H1 (cell line): ENCODE measurements around the gene MAST1. TPM values are rescaled to one million over a fixed set of nuclear protein-coding genes. Genes with fewer than 3 reads are reported as not detected.
"Not testable (repeated sequence)": the region's sequence is repeated elsewhere in the genome, so short reads cannot be mapped to it uniquely, and the experiment has no call there.

Experiments used
- CTCF ChIA-PET: fragments of 300-600 bp; sonication (Branson Sonifier 250); formaldehyde crosslinking; loops from one replicate; lab custom pipeline; 2021; ENCODE audit not compliant: partially characterized antibody; lab: Charles Lee
- POLR2A ChIA-PET: fragments of 300-600 bp; sonication (Branson Sonifier 250); formaldehyde crosslinking; loops from one replicate; lab custom pipeline; 2021; ENCODE audit warnings: inconsistent platforms; ENCODE audit not compliant: partially characterized antibody; lab: Charles Lee
- DNase-seq, 2 experiments: peaks; one replicate each; pipeline versions ENCODE4 v3.0.0 to v3.0.0-alpha.2; 2010 to 2022; ENCODE audit warnings: low spot score in 2 of 2, low read depth in 1 of 2, mixed read lengths in 1 of 2
- FAIRE-seq: peaks from 2 replicates; lab custom pipeline; 2011; peaks lifted over from hg19 to GRCh38; lab: Jason Lieb, UNC
- H2AFZ ChIP-seq: 2 replicates; pipeline ENCODE4 v1.8.1; 2012; ENCODE audit warnings: low read length, inconsistent platforms
- H2AK5ac ChIP-seq: 2 replicates; pipeline ENCODE4 v1.6.1; 2013; ENCODE audit warnings: low read depth, low read length
- H2BK120ac ChIP-seq: replicated peaks from 2 replicates; pipeline ENCODE3; 2013; ENCODE audit warnings: low read depth, low read length, inconsistent platforms
- H2BK12ac ChIP-seq: 2 replicates; pipeline ENCODE4 v1.6.1; 2013; ENCODE audit warnings: low read depth, low read length
- H2BK15ac ChIP-seq: 2 replicates; pipeline ENCODE4 v1.6.1; 2013; ENCODE audit warnings: low read length
- H2BK20ac ChIP-seq: 2 replicates; pipeline ENCODE4 v1.6.1; 2013; ENCODE audit warnings: low read length
- H2BK5ac ChIP-seq: 2 replicates; pipeline ENCODE4 v1.6.1; 2013; ENCODE audit warnings: low read depth, low read length
- H3K14ac ChIP-seq: 2 replicates; pipeline ENCODE4 v1.6.1; 2013; ENCODE audit warnings: inconsistent platforms; ENCODE audit not compliant: insufficient read length
- H3K18ac ChIP-seq: 2 replicates; pipeline ENCODE4 v1.6.1; 2013; ENCODE audit warnings: low read length; ENCODE audit errors: extremely low read depth
- H3K23ac ChIP-seq: 2 replicates; pipeline ENCODE4 v1.6.1; 2013; ENCODE audit warnings: inconsistent platforms; ENCODE audit not compliant: insufficient read length
- H3K23me2 ChIP-seq: 2 replicates; pipeline ENCODE4 v1.6.1; 2013; ENCODE audit warnings: low read depth, low read length
- H3K27ac ChIP-seq: 2 replicates; pipeline ENCODE4 v1.6.1; 2011; ENCODE audit warnings: low read depth, low read length, inconsistent platforms
- H3K27me3 ChIP-seq, 4 experiments: replicated peaks in 1 of 4; 1 replicate in 1 of 4; 2 replicates in 3 of 4; pipeline versions ENCODE4 v1.6.1 to v1.8.1; 2011 to 2013; ENCODE audit warnings: low read length in 3 of 4, mild to moderate bottlenecking in 3 of 4, inconsistent platforms in 2 of 4, mixed read lengths in 2 of 4, moderate library complexity in 1 of 4; ENCODE audit not compliant: control insufficient read depth in 3 of 4, insufficient read depth in 3 of 4; ENCODE audit errors: extremely low read depth in 1 of 4
- H3K36me3 ChIP-seq, 4 experiments: 2 replicates each; pipeline versions ENCODE4 v1.6.1 to v1.8.1; 2011 to 2013; ENCODE audit warnings: mild to moderate bottlenecking in 4 of 4, low read length in 3 of 4, moderate library complexity in 2 of 4, control low read depth in 1 of 4, inconsistent platforms in 1 of 4; ENCODE audit not compliant: insufficient read depth in 4 of 4, control insufficient read depth in 2 of 4
- H3K4ac ChIP-seq: replicated peaks from 2 replicates; pipeline ENCODE3; 2013; ENCODE audit warnings: low read length, low read depth, mixed read lengths, inconsistent platforms; ENCODE audit not compliant: insufficient read length
- H3K4me1 ChIP-seq, 4 experiments: replicated peaks in 1 of 4; 1 replicate in 1 of 4; 2 replicates in 3 of 4; pipeline versions ENCODE4 v1.6.1 to v1.8.1; 2011 to 2013; ENCODE audit warnings: low read length in 3 of 4, inconsistent platforms in 2 of 4, mixed read lengths in 1 of 4; ENCODE audit not compliant: insufficient read depth in 4 of 4, control insufficient read depth in 3 of 4
- H3K4me2 ChIP-seq, 2 experiments: 2 replicates each; pipeline versions ENCODE4 v1.6.1 to v1.8.1; 2011 to 2013; ENCODE audit warnings: low read depth in 2 of 2, low read length in 2 of 2, control low read depth in 1 of 2, inconsistent platforms in 1 of 2, mild to moderate bottlenecking in 1 of 2; ENCODE audit not compliant: insufficient read depth in 1 of 2
- H3K4me3 ChIP-seq, 4 experiments: fragments of 200-600, 300-600 bp in 1 of 4; sonication (generic), shearing (Covaris generic), sonication (Bioruptor Twin) in 1 of 4; 2 replicates each; pipeline versions ENCODE4 v1.5.1 to v1.8.1; 2011 to 2016; ENCODE audit warnings: low read length in 4 of 4, low read depth in 3 of 4, control low read depth in 2 of 4, inconsistent platforms in 2 of 4, mild to moderate bottlenecking in 2 of 4, mixed read lengths in 1 of 4, moderate library complexity in 1 of 4; ENCODE audit not compliant: insufficient read depth in 2 of 4; ENCODE audit errors: extremely low read depth in 1 of 4
- H3K56ac ChIP-seq: replicated peaks from 2 replicates; pipeline ENCODE3; 2013; ENCODE audit warnings: low read depth, mild to moderate bottlenecking, mixed read lengths, low read length, inconsistent platforms; ENCODE audit not compliant: insufficient read length
- H3K79me1 ChIP-seq: 2 replicates; pipeline ENCODE4 v1.6.1; 2013; ENCODE audit warnings: low read depth, low read length, control low read depth
- H3K79me2 ChIP-seq, 2 experiments: 2 replicates each; pipeline versions ENCODE4 v1.6.1 to v1.8.1; 2012 to 2013; ENCODE audit warnings: low read length in 2 of 2, mild to moderate bottlenecking in 2 of 2, inconsistent platforms in 1 of 2; ENCODE audit not compliant: insufficient read depth in 2 of 2, control insufficient read depth in 1 of 2
- H3K9ac ChIP-seq, 4 experiments: replicated peaks in 1 of 4; 1 replicate in 1 of 4; 2 replicates in 3 of 4; pipeline versions ENCODE4 v1.6.1 to v1.8.1; 2011 to 2013; ENCODE audit warnings: low read depth in 3 of 4, low read length in 3 of 4, control low read depth in 2 of 4, mild to moderate bottlenecking in 2 of 4, moderate library complexity in 2 of 4, inconsistent platforms in 1 of 4; ENCODE audit errors: extremely low read depth in 1 of 4
- H3K9me3 ChIP-seq, 2 experiments: 2 replicates each; pipeline versions ENCODE4 v1.6.1 to v1.8.1; 2012 to 2013; ENCODE audit warnings: mild to moderate bottlenecking in 2 of 2, moderate library complexity in 2 of 2, control low read depth in 1 of 2, inconsistent platforms in 1 of 2, low read depth in 1 of 2, low read length in 1 of 2, mixed read lengths in 1 of 2; ENCODE audit not compliant: insufficient read depth in 2 of 2
- H4K20me1 ChIP-seq, 2 experiments: replicated peaks in 1 of 2; 2 replicates each; pipeline versions ENCODE3 to v1.8.1; 2011 to 2013; ENCODE audit warnings: inconsistent platforms in 2 of 2, low read length in 2 of 2, mild to moderate bottlenecking in 1 of 2; ENCODE audit not compliant: insufficient read depth in 2 of 2, control insufficient read depth in 1 of 2
- H4K5ac ChIP-seq: 2 replicates; pipeline ENCODE4 v1.6.1; 2013; ENCODE audit warnings: low read length, low read depth, mixed read lengths, inconsistent platforms; ENCODE audit not compliant: insufficient read length
- H4K8ac ChIP-seq: 2 replicates; pipeline ENCODE4 v1.8.0; 2013; ENCODE audit warnings: mild to moderate bottlenecking, moderate library complexity, low read length, inconsistent platforms; ENCODE audit not compliant: insufficient read depth; ENCODE audit errors: extremely low read depth
- H4K91ac ChIP-seq: replicated peaks from 2 replicates; pipeline ENCODE3; 2013; ENCODE audit warnings: low read length, mixed read lengths, inconsistent platforms; ENCODE audit not compliant: insufficient read length
- WGBS, 2 experiments: shearing (Covaris generic) in 1 of 2; methylation state at CpG; one replicate each; pipeline versions ENCODE4 v1.1.6 to v1.1.7; 2013 to 2015; ENCODE audit warnings: low lambda C conversion rate in 2 of 2, mixed read lengths in 2 of 2, inconsistent platforms in 1 of 2, low coverage in 1 of 2, missing lambda C conversion rate in 1 of 2; ENCODE audit not compliant: insufficient replicate concordance in 2 of 2, insufficient coverage in 1 of 2, insufficient read length in 1 of 2; ENCODE audit errors: extremely low coverage in 1 of 2, missing lambda C conversion rate in 1 of 2; 5-methylcytosine and 5-hydroxymethylcytosine counted together
- polyA plus RNA-seq, 7 experiments: library from polyadenylated mRNA; depleted of rRNA in 3 of 7; stranded (reverse) in 5 of 7; unstranded in 2 of 7; fragments of >200 nt in 5 of 7; fragments of 200-250 nt in 2 of 7; gene quantifications; 1 replicate in 5 of 7; 2 replicates in 1 of 7; 4 replicates in 1 of 7; pipeline versions ENCODE4 v1.2.1 to v1.2.3, GENCODE V29; 2011 to 2013; ENCODE audit warnings: missing spikeins in 2 of 7, mixed read lengths in 2 of 7
- total RNA-seq: library from RNA; stranded (reverse); fragmentation: NEBNext Ultra II Directional; extraction: Animal tissue kit (Norgen Biotek cat#: 25700); gene quantifications from 2 replicates; pipeline ENCODE4 v1.2.1, GENCODE V29; 2021

The MAST1 gene
- total and polyA plus RNA-seq, 2 of the 8 experiments (the other 6 are each of a cell fraction or from before 2014, with no cell fraction given), result 15.6 to 28.3 TPM

DNA sequence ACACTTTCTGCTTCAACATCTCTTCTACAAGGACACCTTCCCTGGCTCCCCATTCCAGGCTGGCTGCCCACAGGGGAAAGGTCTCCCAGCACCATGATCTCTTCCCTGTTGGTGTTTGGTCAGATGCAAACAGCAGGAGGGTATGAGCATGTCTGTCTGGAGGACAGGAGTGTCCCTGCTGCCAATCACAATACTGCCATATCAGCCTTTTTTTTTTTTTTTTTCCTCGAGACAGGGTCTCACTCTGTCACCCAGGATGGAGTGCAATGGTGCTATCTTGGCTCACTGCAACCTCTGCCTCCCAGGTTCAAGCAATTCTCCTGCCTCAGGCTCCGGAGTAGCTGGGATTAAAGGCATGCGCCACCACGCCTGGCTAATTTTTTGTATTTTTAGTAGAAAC lies 77.5 kb downstream of the MAST1 start:
- H2AK5ac ChIP-seq, H3K9ac ChIP-seq, H2BK20ac ChIP-seq, H3K79me1 ChIP-seq, CTCF ChIA-PET, H3K14ac ChIP-seq, H3K18ac ChIP-seq, H3K79me2 ChIP-seq, H3K36me3 ChIP-seq, H2BK5ac ChIP-seq, H3K23me2 ChIP-seq, FAIRE-seq, H4K20me1 ChIP-seq, H2BK15ac ChIP-seq, H3K56ac ChIP-seq, H3K4me2 ChIP-seq, H2BK120ac ChIP-seq, H3K23ac ChIP-seq, H4K91ac ChIP-seq, H3K4me3 ChIP-seq, DNase-seq, H3K4ac ChIP-seq, H3K27ac ChIP-seq, H2AFZ ChIP-seq, H3K9me3 ChIP-seq, H4K5ac ChIP-seq, H4K8ac ChIP-seq: not testable (repeated sequence)
- Histone ChIP-seq H2BK12ac (0 out of 2 replicates have a peak overlapping the region, but pooled peaks have one; percentile 1), H3K27me3 (peaks cover 6 to 12% (median 11%) of the 10 kb centered on the region in 4 experiments), H3K4me1 (peaks cover 8 to 20% (median 15%) of the 10 kb centered on the region in 4 experiments)
- WGBS, 2 experiments, result 93% methylated on average over 3 of the region's 4 CpGs; no CpG with 5 or more reads in 1 of the 2 experiments
- POLR2A ChIA-PET, result interaction anchor here (1.0 to 13.9 kb wide), 6 partner anchors 11 to 36 kb away, joined by 3 to 180 read pairs (median 4); partner anchors contain the start of genes CALR and FARSA
